GM19035 (cell line): ENCODE measurements around the gene C10orf105.

Source experiments
- ATAC-seq: cut with Tn5 transposase; IDR thresholded peaks from one replicate; pipeline ENCODE4 v1.9.1; 2021; ENCODE audit not compliant: unreplicated experiment

C10orf105 gene

GRCh38 chr10:71681977-71682376, 37.6 kb downstream of the C10orf105 start:
- ATAC-seq, result no peak

DNA sequence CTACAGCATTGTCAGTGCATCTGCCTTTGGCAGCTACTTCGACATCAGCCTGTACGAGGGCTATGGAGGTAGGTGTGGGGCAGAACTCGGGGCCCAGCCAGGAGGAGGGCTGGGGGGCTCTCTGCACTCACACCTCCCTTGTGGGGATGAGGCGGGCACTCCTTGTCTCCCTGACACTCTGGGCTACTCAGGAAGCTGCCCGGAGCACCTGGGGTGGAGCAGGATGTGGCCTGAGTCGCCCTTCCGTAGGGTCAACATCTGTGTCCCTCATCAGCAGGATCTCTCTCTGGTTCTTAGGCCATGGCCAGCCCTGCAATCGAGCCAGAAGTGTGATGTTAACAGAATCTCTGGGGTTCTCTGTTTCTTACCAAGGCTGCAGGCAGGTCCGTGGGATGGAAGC, 40.2 kb downstream of the C10orf105 start:
- no peak for ATAC-seq

DNA sequence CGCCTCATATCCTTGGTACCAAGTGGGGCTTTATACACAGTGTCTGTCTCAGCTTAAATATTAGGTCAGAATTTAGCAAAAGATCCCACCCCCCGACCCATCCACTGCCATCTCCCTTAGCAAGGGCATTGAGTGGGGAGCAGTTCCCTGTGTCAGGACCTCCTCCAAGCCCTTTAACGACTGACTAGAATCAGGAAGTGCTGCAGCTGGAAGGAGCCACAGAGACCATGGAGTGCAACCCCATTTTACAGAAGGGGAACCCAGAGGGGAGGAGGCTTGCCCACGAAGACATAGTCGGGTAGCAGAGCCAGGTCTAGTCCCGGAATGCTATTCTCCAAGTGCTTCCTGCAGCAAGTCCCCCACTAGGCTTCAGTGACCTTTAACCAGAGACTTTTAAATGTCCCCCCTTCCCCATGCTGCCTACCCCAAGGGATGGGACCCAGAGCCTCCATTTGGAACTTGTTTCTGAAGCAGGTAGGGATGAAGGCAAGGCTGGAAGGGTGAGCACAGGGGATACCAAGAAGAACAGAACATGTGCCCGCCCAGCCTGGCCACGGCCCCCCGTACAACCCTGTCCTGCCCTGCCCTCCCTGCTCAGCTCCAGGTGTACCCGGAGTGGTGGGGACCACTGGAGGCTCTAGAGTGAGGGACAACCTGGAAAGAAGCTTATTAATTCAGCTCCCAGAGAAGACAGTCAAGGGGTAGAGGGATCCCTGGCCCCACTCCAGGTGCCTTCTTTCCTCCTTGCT, 41.3 kb downstream of the C10orf105 start:
- no peak for ATAC-seq

DNA sequence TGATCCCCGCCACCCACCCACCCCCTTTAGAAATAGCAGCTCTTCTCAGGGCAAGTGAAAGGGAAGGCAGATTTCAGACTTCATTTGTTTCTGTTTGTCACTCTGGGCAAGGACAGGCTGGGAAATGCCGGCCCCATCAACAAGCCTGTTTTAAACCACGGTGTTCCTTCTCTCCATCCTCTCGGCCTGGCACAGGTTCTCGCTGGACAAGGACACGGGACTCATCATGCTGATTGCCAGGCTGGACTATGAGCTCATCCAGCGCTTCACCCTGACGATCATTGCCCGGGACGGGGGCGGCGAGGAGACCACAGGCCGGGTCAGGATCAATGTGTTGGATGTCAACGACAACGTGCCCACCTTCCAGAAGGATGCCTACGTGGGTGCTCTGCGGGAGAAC, 42.3 kb downstream of the C10orf105 start:
- no peak for ATAC-seq

DNA sequence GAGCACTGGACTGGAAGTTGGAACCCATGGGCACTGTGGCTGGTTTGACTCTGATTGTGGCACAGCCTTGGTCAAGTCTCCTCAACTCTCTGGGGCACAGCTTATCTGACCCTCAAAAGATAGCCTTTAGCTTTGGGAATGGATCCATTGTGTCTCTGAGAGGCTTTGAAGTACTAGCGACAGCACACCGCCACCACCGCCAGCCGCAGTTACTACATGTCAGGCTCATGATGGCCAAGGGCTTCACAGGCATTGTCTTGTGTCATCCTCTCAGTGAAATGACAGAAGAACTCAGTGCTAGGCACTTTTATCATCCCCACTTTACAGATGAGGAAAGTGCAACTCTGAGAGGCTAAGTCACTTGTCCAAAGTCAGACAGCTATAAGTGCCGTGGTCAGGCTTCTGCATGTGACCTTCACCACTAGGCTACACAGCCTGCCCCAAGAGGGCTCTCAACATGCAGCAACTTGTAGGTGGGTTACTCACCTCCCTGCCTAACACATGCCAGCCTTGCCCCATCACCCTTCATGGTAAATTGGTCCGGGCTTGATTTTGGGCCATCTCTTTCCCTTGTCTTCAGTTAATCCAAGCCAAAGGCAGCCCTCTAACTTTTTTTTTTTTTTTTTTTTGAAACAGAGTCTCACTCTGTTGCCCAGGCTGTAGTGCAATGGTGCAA, 44.1 kb downstream of the C10orf105 start:
- no peak for ATAC-seq

GRCh38 chr10:71671994-71672946, 47.3 kb downstream of the C10orf105 start:
- ATAC-seq, result no peak

DNA sequence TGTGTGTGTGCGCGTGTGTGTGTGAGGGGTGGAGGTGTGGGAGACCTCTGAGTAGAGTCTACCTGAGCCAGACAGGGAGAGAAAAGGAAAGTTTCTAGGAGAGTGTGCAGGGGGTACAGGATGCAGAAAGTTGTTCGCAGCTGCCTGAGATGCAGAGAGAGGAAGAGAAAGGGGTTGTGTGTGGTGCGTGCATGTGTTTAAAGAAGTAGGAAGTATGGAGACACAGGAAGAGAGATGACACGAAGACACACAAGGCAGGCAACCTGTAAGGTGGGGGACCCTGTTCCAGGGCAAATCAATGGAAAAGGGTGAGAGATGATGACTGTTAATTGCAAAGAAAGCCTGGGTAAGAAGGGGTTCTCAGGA, 52.2 kb downstream of the C10orf105 start:
- no peak for ATAC-seq

- no peak for ATAC-seq
Measured at GRCh38 chr10:71666639-71667386, 52.8 kb downstream of the C10orf105 start.

- ATAC-seq, result no peak
Measured at GRCh38 chr10:71665456-71665855, 54.1 kb downstream of the C10orf105 start.

- ATAC-seq, result no peak
Measured at GRCh38 chr10:71664585-71664984, 55.0 kb downstream of the C10orf105 start.

DNA sequence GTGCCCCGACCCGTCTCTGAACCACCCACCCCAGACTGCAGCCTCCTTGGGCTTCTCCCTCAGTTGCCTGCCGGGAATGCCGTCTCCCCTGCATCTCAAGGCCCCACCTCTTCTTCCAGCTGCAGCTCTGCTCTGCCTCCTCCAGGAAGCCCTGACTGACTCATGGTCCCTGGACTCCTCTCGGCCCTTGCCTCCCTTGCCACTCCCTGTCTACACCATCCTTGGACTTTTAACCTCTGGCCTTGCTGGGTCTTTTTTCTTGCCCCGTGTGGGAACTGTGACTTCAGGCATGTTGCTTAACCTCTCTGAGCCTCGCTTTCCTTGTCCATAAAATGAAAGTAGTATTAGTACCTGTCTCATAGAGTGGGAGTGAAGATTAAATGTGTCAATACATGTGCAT, 56.3 kb downstream of the C10orf105 start:
- no peak for ATAC-seq

- no peak for ATAC-seq
Measured at GRCh38 chr10:71661779-71662336, 57.7 kb downstream of the C10orf105 start.
